HepG2 (cell line): ENCODE results near the gene SFXN2.

Experiments used
- NFE2L1 ChIP-seq: sonication (generic); formaldehyde crosslinking; IDR thresholded peaks from 2 replicates; pipeline ENCODE4 v1.4.0; 2020; ENCODE audit warnings: missing genetic modification reagents, mild to moderate bottlenecking, borderline replicate concordance
- POLR2A ChIP-seq, 2 experiments: IDR thresholded peaks; 2 replicates each; pipeline ENCODE4 v1.6.1; 2011; ENCODE audit warnings: low read depth in 2 of 2, low read length in 2 of 2, mild to moderate bottlenecking in 1 of 2, moderate library complexity in 1 of 2; ENCODE audit not compliant: insufficient read depth in 1 of 2
- ZNF24 ChIP-seq: fragments of 450-650 bp; IDR thresholded peaks from 2 replicates; pipeline ENCODE4 v1.6.1; 2017; ENCODE audit warnings: antibody characterized with exemption, mild to moderate bottlenecking
- ZNF670 ChIP-seq: sonication (generic); formaldehyde crosslinking; IDR thresholded peaks from 2 replicates; pipeline ENCODE4 v1.8.0; 2022; ENCODE audit warnings: mild to moderate bottlenecking, missing genetic modification reagents, borderline replicate concordance
- TF ChIP-seq, protein P1 (sequence below): IDR thresholded peaks from 2 replicates; pipeline ENCODE4 v1.6.1; 2012; ENCODE audit warnings: inconsistent platforms
- TF ChIP-seq, protein P2 (sequence below): sonication (generic); formaldehyde crosslinking; IDR thresholded peaks from 2 replicates; pipeline ENCODE4 v1.5.0; 2020; ENCODE audit warnings: mild to moderate bottlenecking, missing genetic modification reagents, moderate library complexity

DNA sequence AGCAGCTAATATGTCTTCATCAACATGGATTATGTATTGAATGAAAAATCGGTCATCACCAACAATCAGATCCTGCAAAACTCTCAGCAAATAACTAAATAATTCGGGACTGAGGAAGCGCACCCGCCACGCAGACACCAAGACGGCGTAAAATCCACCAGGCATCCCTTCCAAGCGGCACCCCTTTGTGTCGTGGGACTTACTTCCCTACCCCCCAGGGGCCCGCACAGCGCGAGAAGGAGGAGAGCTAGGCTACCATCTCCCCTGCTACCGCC is 960 bp upstream of the SFXN2 start:
- TF ChIP-seq ZNF24 (no peak), POLR2A (IDR thresholded peaks at IDR 0.05; ENCODE audit: insufficient read depth in 1 of 2, low read depth in 2 of 2, low read length in 2 of 2) (no peak), NFE2L1 (CRISPR knock-in tag) (no peak), ZNF670 (no peak)
- TF ChIP-seq, protein P1, sequence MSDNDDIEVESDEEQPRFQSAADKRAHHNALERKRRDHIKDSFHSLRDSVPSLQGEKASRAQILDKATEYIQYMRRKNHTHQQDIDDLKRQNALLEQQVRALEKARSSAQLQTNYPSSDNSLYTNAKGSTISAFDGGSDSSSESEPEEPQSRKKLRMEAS: no peak
- TF ChIP-seq, protein P2, sequence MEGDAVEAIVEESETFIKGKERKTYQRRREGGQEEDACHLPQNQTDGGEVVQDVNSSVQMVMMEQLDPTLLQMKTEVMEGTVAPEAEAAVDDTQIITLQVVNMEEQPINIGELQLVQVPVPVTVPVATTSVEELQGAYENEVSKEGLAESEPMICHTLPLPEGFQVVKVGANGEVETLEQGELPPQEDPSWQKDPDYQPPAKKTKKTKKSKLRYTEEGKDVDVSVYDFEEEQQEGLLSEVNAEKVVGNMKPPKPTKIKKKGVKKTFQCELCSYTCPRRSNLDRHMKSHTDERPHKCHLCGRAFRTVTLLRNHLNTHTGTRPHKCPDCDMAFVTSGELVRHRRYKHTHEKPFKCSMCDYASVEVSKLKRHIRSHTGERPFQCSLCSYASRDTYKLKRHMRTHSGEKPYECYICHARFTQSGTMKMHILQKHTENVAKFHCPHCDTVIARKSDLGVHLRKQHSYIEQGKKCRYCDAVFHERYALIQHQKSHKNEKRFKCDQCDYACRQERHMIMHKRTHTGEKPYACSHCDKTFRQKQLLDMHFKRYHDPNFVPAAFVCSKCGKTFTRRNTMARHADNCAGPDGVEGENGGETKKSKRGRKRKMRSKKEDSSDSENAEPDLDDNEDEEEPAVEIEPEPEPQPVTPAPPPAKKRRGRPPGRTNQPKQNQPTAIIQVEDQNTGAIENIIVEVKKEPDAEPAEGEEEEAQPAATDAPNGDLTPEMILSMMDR (CRISPR knock-in tag): no peak
